Sigmoid colon (tissue), 7 donors: ENCODE results near the gene SMAD3. TPM values are rescaled to one million over a fixed set of nuclear protein-coding genes. Genes with fewer than 3 reads are reported as not detected.

ENCODE experiments used
- DNase-seq: peaks from one replicate; pipeline ENCODE4 v3.0.0-alpha.2; 2019
- H3K27ac ChIP-seq, 4 donors: fragments of 200-600 bp; sonication (generic); one replicate each; pipeline ENCODE4 v1.5.1; 2016 to 2019; ENCODE audit warnings: mild to moderate bottlenecking in 1 of 4
- H3K27me3 ChIP-seq, 3 donors: fragments of 200-600 bp; sonication (generic); one replicate each; pipeline ENCODE4 v1.5.1; 2019; ENCODE audit warnings: mild to moderate bottlenecking in 1 of 3
- H3K36me3 ChIP-seq, 4 donors: fragments of 200-600 bp; sonication (generic); one replicate each; pipeline ENCODE4 v1.5.1; 2016 to 2019
- H3K4me1 ChIP-seq, 4 donors: fragments of 200-600 bp; sonication (generic); one replicate each; pipeline ENCODE4 v1.5.1; 2017 to 2019
- H3K4me3 ChIP-seq, 4 donors: fragments of 200-600 bp; sonication (generic); one replicate each; pipeline ENCODE4 v1.5.1; 2017 to 2019; ENCODE audit warnings: mild to moderate bottlenecking in 2 of 4, moderate library complexity in 1 of 4
- H3K9me3 ChIP-seq, 4 donors: fragments of 200-600 bp in 3 of 4; sonication (generic) in 3 of 4; one replicate each; pipeline versions ENCODE4 v1.5.1 to v1.6.1; 2013 to 2019
- EP300 ChIP-seq, 4 donors: sonication (generic); formaldehyde crosslinking; IDR thresholded peaks; one replicate each; pipeline ENCODE4 v1.6.1; 2017; ENCODE audit warnings: antibody characterized with exemption in 4 of 4
- POLR2A ChIP-seq, 2 donors: fragments of 450-650 bp; IDR thresholded peaks; one replicate each; pipeline ENCODE4 v1.6.1; 2016; ENCODE audit warnings: antibody characterized with exemption in 2 of 2, mild to moderate bottlenecking in 2 of 2, moderate library complexity in 2 of 2
- POLR2AphosphoS5 ChIP-seq, 4 donors: sonication (generic); formaldehyde crosslinking; IDR thresholded peaks; one replicate each; pipeline ENCODE4 v1.6.1; 2017; ENCODE audit warnings: antibody characterized with exemption in 4 of 4
- WGBS, 2 donors: extraction: QIAGEN DNeasy Blood & Tissue Kit; methylation state at CpG; one replicate each; pipeline ENCODE4 v1.1.7; 2013; 5-methylcytosine and 5-hydroxymethylcytosine counted together
- intact Hi-C: fragments of 100-400 bp; cut with DNase I; formaldehyde crosslinking; loops from one replicate; pipeline ENCODE4 v1.15.1; 2023
- polyA plus RNA-seq, 3 donors: library from polyadenylated mRNA; stranded (reverse); fragments of 200-250 nt; gene quantifications; one replicate each; pipeline ENCODE4 v1.2.3, GENCODE V29; 2013
- total RNA-seq, 4 donors: library from RNA; depleted of rRNA; stranded (reverse); fragments of >200 nt; gene quantifications; one replicate each; pipeline ENCODE4 v1.1.0, GENCODE V29; 2016
- TF ChIP-seq, protein P1 (sequence below), 4 experiments: fragments of 450-650 bp in 3 of 4; fragments of 200-600 bp in 1 of 4; IDR thresholded peaks; one replicate each; pipeline ENCODE4 v1.5.1; 2016 to 2019; ENCODE audit warnings: antibody characterized with exemption in 4 of 4, mild to moderate bottlenecking in 3 of 4, moderate library complexity in 2 of 4
- donor health status: healthy with polysubstance abuse.
- donor health status: Bipolar disorder and iron deficiency.
- donor health status: healthy.

Gene SMAD3
- total and polyA plus RNA-seq, 7 donors: 12.5 to 28.2 (median 18.4) TPM

DNA sequence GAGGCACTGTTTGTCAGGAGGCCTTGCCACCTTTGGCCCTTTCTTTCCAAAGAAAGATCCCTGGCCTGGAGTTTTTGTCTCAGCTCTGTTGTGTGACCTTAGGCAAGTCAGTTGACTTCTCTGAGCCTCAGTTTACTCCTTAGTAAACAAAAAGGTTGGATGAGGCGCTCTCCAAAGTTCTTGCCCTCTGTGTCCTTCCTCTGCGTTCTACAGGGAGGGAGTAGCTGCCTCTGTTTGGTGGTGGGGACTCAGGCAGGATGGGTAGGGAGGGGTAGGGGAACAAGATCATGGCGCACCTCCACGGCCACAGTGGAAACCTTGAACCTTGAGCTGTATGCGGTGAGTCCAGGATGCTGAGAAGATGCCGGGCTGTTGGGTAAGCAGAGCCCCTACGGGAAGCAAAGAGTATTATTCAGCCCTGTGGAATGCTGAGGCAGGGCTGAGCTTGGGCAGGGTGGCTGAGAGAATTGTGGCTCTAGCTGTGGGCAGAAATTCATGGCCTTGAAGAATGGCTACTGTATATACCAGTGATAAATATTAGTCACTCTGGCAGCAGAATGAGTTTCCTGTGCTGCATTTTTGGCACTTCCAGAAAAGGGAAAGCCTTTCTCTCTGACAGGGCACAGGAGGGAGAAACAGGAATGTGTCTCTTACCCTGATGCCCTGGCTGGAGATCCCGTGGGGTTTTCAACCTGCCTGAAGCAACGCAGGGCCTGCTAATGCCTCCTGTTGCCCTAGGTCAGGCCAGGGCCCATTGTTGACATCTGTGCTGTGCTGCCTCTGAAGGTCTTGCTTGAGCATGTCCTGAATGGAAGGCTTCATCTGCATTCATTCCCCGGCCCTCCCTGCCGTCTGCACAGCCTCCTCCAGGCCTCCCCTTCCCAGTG, 39.9 kb downstream of the SMAD3 start:
- no peaks in the 10 kb centered on the region for H3K9me3 ChIP-seq
- peak; percentile 83 for DNase-seq
- TF ChIP-seq POLR2AphosphoS5 (IDR thresholded peaks at IDR 0.05) (peak in 3 of 4 donors; percentile 61 to 77 (median 70)), EP300 (IDR thresholded peaks at IDR 0.05) (peak in 2 of 4 donors; percentile 43 to 56)
- TF ChIP-seq, protein P1, sequence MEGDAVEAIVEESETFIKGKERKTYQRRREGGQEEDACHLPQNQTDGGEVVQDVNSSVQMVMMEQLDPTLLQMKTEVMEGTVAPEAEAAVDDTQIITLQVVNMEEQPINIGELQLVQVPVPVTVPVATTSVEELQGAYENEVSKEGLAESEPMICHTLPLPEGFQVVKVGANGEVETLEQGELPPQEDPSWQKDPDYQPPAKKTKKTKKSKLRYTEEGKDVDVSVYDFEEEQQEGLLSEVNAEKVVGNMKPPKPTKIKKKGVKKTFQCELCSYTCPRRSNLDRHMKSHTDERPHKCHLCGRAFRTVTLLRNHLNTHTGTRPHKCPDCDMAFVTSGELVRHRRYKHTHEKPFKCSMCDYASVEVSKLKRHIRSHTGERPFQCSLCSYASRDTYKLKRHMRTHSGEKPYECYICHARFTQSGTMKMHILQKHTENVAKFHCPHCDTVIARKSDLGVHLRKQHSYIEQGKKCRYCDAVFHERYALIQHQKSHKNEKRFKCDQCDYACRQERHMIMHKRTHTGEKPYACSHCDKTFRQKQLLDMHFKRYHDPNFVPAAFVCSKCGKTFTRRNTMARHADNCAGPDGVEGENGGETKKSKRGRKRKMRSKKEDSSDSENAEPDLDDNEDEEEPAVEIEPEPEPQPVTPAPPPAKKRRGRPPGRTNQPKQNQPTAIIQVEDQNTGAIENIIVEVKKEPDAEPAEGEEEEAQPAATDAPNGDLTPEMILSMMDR (IDR thresholded peaks at IDR 0.05): no peak
- no peaks in the 10 kb centered on the region for H3K36me3 ChIP-seq
- intact Hi-C loops: loop anchor here (5.0 kb wide), 1 partner anchor 42 kb away; no protein-coding TSS in a partner anchor
- H3K27me3 ChIP-seq: no peaks in the 10 kb centered on the region
- H3K4me1 ChIP-seq: peaks cover 0 to 97% (median 89%) of the 10 kb centered on the region in 4 donors
- 73 to 75% methylated on average over 11 of the region's 11 CpGs for whole genome bisulfite sequencing, 2 donors
- H3K27ac ChIP-seq: peak overlapping the region; percentile 72 to 88 (median 84)
- H3K4me3 ChIP-seq: no peak overlapping the region

DNA sequence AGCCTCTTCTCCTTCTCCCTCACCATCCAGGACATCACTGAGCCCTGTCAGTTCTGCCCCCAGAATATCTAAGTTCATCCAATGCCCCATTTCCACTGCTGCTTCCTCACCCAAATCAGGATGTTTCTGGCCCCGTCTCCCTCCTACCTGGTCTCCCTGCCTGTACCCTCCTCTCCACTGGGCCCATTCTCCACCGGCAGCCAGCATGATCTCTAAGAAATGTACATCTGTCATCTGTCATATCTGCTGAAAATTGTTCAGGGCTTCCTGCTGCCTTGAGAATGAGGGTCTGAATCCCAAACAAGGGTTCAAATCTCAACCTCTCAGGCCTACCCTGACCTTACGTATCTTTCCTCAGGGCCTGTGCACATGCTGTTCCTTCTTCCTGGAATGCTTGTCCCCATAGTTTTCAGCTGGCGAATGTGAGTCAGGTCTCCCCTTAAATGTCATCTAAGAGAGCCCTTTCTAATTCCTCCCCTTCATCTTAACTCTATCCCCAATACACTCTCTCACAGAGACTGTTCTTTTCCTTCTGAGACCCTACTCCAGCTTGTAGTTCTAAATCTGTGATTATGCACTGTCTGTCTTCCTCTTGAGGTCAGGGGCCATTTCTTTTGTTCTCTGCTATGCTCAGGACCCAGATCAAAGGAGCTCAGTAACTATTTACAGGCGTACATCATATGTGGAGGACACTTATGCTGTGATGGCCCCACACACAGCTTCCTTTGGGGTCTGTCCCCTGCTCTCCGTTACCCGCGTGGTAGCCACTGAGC, 40.8 kb downstream of the SMAD3 start:
- whole genome bisulfite sequencing, 2 donors: 78 to 90% methylated on average over 8 of the region's 8 CpGs
- DNase-seq: no peak
- intact Hi-C loops: loop anchor here (5.0 kb wide), 1 partner anchor 41 kb away; no protein-coding TSS in a partner anchor
- Histone ChIP-seq H3K27ac (peak overlapping the region; percentile 72 to 88 (median 84)), H3K4me3 (no peak overlapping the region), H3K27me3 (no peaks in the 10 kb centered on the region), H3K9me3 (no peaks in the 10 kb centered on the region), H3K4me1 (peaks cover 0 to 95% (median 89%) of the 10 kb centered on the region in 4 donors), H3K36me3 (no peaks in the 10 kb centered on the region)
- no peak for TF ChIP-seq EP300 (IDR thresholded peaks at IDR 0.05)
- no peak for TF ChIP-seq POLR2AphosphoS5 (IDR thresholded peaks at IDR 0.05)
- no peak for TF ChIP-seq POLR2A (IDR thresholded peaks at IDR 0.05)
- TF ChIP-seq, protein P1 (IDR thresholded peaks at IDR 0.05): no peak

DNA sequence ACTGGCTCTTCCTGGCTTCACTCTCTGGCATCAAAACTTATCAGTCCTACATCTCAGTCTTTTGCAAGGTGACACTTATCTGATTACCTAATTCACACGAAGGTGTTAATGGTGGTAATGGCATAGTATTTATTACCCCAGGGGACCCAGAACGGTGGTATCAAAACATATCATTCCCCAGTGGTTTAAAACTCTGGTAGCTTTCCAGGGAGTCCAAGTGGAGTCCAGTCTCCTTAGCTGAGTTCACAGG, 41.3 kb downstream of the SMAD3 start:
- H3K4me1 ChIP-seq: peaks cover 0 to 90% (median 85%) of the 10 kb centered on the region in 4 donors
- no peaks in the 10 kb centered on the region for H3K36me3 ChIP-seq
- DNase-seq: no peak
- H3K27ac ChIP-seq: peak overlapping the region; percentile 72 to 88 (median 84)
- no peak for TF ChIP-seq POLR2AphosphoS5 (IDR thresholded peaks at IDR 0.05)
- TF ChIP-seq POLR2A (IDR thresholded peaks at IDR 0.05): no peak
- TF ChIP-seq, protein P1 (IDR thresholded peaks at IDR 0.05): no peak
- no peak for TF ChIP-seq EP300 (IDR thresholded peaks at IDR 0.05)
- H3K27me3 ChIP-seq: no peaks in the 10 kb centered on the region
- H3K4me3 ChIP-seq: no peak overlapping the region
- 8 to 22% methylated on average over 2 of the region's 2 CpGs for WGBS, 2 donors
- intact Hi-C loops: loop anchor here (5.0 kb wide), 1 partner anchor 41 kb away; no protein-coding TSS in a partner anchor
- H3K9me3 ChIP-seq: no peaks in the 10 kb centered on the region

DNA sequence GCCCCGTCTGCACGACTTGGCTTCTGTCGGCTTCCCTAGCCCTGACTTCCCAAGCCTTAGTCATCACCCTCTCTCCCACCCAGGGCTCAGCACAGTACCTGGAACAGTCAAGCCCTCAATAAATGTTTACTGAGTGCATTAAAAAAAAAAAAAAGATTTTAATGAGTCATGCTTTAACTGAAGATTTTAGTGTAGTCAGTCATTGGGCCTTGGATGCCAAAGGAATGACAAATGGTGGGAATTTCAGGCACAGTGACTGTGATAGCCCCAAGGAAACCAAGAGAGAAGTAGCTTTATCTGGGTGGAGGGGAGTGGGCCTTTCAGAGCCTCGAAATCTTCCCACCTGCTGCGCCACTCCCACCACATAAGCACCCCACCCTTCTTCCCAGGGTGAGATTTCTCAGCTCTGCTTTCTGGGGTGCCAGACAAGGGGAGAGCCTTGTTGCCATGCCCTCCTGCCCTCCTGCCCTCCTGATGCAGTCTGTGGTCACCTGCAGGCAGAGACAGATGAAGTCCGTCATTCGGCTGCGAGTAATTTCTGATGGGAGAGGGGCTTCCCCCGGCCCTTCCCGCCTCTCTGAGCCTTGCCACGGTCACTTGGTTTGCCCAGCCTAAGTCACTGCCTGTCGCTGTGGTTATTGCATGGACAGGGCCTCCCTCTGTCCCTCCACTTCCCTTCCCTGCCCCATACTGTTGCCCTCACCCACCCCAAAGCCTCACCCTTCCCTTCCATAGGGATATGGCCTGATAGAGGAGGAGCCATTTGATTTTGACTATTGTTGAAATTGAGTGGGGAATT, 41.8 kb downstream of the SMAD3 start:
- DNase-seq: peak; percentile 92
- intact Hi-C loops: loop anchor here (5.0 kb wide), 1 partner anchor 40 kb away; no protein-coding TSS in a partner anchor
- Histone ChIP-seq H3K4me1 (peaks cover 0 to 85% (median 80%) of the 10 kb centered on the region in 4 donors), H3K27me3 (no peaks in the 10 kb centered on the region), H3K4me3 (no peak overlapping the region), H3K27ac (peak overlapping the region; percentile 72 to 88 (median 84)), H3K36me3 (no peaks in the 10 kb centered on the region), H3K9me3 (no peaks in the 10 kb centered on the region)
- 59 to 68% methylated on average over 12 of the region's 12 CpGs for WGBS, 2 donors
- peak in 2 of 4 donors; percentile 12 to 49 for TF ChIP-seq EP300 (IDR thresholded peaks at IDR 0.05)
- TF ChIP-seq POLR2AphosphoS5 (IDR thresholded peaks at IDR 0.05): peak; percentile 27 to 82 (median 53)
- TF ChIP-seq, protein P1 (IDR thresholded peaks at IDR 0.05): no peak
